Neural progenitor cell (in vitro differentiated cells): ENCODE results near the gene DBR1. TPM values are rescaled to one million over a fixed set of nuclear protein-coding genes. Genes with fewer than 3 reads are reported as not detected.

Source experiments
- DNase-seq: peaks from one replicate; pipeline ENCODE4 v3.0.0-alpha.2; 2016; ENCODE audit warnings: low spot score
- H2AFZ ChIP-seq: fragments of 200-600 bp; sonication (generic); replicated peaks from 2 replicates; pipeline ENCODE4 v1.6.1; 2016; ENCODE audit warnings: antibody characterized with exemption
- H3F3A ChIP-seq: fragments of 200-600 bp; sonication (generic); 2 replicates; pipeline ENCODE4 v1.6.1; 2016; ENCODE audit warnings: antibody characterized with exemption, low read depth
- H3K27ac ChIP-seq: fragments of 200-600 bp; sonication (generic); 2 replicates; pipeline ENCODE4 v1.5.1; 2016; ENCODE audit warnings: mild to moderate bottlenecking
- H3K27me3 ChIP-seq: fragments of 200-600 bp; sonication (generic); 2 replicates; pipeline ENCODE4 v1.6.1; 2016; ENCODE audit warnings: mild to moderate bottlenecking, moderate library complexity
- H3K36me3 ChIP-seq: fragments of 200-600 bp; sonication (generic); 2 replicates; pipeline ENCODE4 v1.5.1; 2016
- H3K4me1 ChIP-seq: fragments of 200-600 bp; sonication (generic); 2 replicates; pipeline ENCODE4 v1.6.1; 2016; ENCODE audit warnings: mixed run types
- H3K4me2 ChIP-seq: fragments of 200-600 bp; sonication (generic); 2 replicates; pipeline ENCODE4 v1.6.1; 2016
- H3K4me3 ChIP-seq: fragments of 200-600 bp; sonication (generic); 2 replicates; pipeline ENCODE4 v1.5.1; 2016
- H3K79me2 ChIP-seq: fragments of 200-600 bp; sonication (generic); 2 replicates; pipeline ENCODE4 v1.6.1; 2016; ENCODE audit warnings: low read depth
- H3K9ac ChIP-seq: fragments of 200-600 bp; sonication (generic); 2 replicates; pipeline ENCODE4 v1.6.1; 2016
- H3K9me3 ChIP-seq: fragments of 200-600 bp; sonication (generic); 2 replicates; pipeline ENCODE4 v1.5.1; 2016; ENCODE audit warnings: low read depth
- H4K20me1 ChIP-seq: fragments of 200-600 bp; sonication (generic); 2 replicates; pipeline ENCODE4 v1.6.1; 2016; ENCODE audit warnings: low read depth
- H3K27ac Mint-ChIP-seq: 3 replicates; pipeline ENCODE4 v1.8.0; 2021; ENCODE audit warnings: mixed read lengths
- H3K27me3 Mint-ChIP-seq: 2 replicates; pipeline ENCODE4 v1.8.0; 2022; ENCODE audit warnings: low read depth, mild to moderate bottlenecking, inconsistent platforms, moderate library complexity, mixed read lengths; ENCODE audit not compliant: insufficient read depth
- H3K36me3 Mint-ChIP-seq: 3 replicates; pipeline ENCODE4 v1.8.0; 2021; ENCODE audit warnings: mixed read lengths
- H3K4me1 Mint-ChIP-seq: 3 replicates; pipeline ENCODE4 v1.8.0; 2021; ENCODE audit warnings: mixed read lengths
- H3K4me3 Mint-ChIP-seq: 3 replicates; pipeline ENCODE4 v1.8.0; 2021; ENCODE audit warnings: mild to moderate bottlenecking, moderate library complexity, mixed read lengths
- H3K9me3 Mint-ChIP-seq: 3 replicates; pipeline ENCODE4 v1.8.0; 2020; ENCODE audit warnings: mixed read lengths
- CTCF ChIP-seq: fragments of 200-600 bp; sonication (generic); IDR thresholded peaks from 2 replicates; pipeline ENCODE4 v1.5.1; 2017; ENCODE audit warnings: antibody characterized with exemption, mild to moderate bottlenecking
- EZH2 ChIP-seq: fragments of 200-600 bp; sonication (generic); IDR thresholded peaks from 2 replicates; pipeline ENCODE4 v1.6.1; 2017; ENCODE audit warnings: antibody characterized with exemption, mild to moderate bottlenecking, moderate library complexity
- EZH2phosphoT487 ChIP-seq: fragments of 200-600 bp; sonication (generic); IDR thresholded peaks from 2 replicates; pipeline ENCODE4 v1.6.1; 2017; ENCODE audit warnings: antibody characterized with exemption
- total RNA-seq: library from RNA; depleted of rRNA; stranded (reverse); fragments of >200 nt; gene quantifications from 2 replicates; pipeline ENCODE4 v1.2.3, GENCODE V29; 2015; ENCODE audit warnings: low replicate concordance

DBR1 gene
- total RNA-seq, 1 donor from 2014 or later = 32.1 TPM

- H3K79me2 ChIP-seq = peaks cover 100% of the 10 kb centered on the region
- H4K20me1 ChIP-seq = peaks cover 92% of the 10 kb centered on the region
- no peak for DNase-seq
- H3F3A ChIP-seq = peaks cover 10% of the 10 kb centered on the region
- Mint-ChIP-seq H3K27ac (no peak overlapping the region), H3K4me1 (no peaks in the 10 kb centered on the region), H3K9me3 (no peaks in the 10 kb centered on the region), H3K36me3 (peaks cover 16% of the 10 kb centered on the region), H3K27me3 (peaks cover 2% of the 10 kb centered on the region), H3K4me3 (no peak overlapping the region)
- H2AFZ ChIP-seq = no peak overlapping the region
- no peaks in the 10 kb centered on the region for H3K4me1 ChIP-seq
- no peak overlapping the region for H3K4me3 ChIP-seq
- no peak overlapping the region for H3K4me2 ChIP-seq
- H3K27me3 ChIP-seq = no peaks in the 10 kb centered on the region
- H3K36me3 ChIP-seq = no peaks in the 10 kb centered on the region
- H3K27ac ChIP-seq = no peak overlapping the region
- H3K9ac ChIP-seq = no peak overlapping the region
- H3K9me3 ChIP-seq = no peaks in the 10 kb centered on the region
- TF ChIP-seq EZH2 = no peak
These were observed 22.8 kb upstream of the DBR1 start for GRCh38 chr3:138197524-138197923.

GRCh38 chr3:138197058-138197457, 22.3 kb upstream of the DBR1 start:
- TF ChIP-seq EZH2phosphoT487 (no peak), CTCF (no peak), EZH2 (no peak)
- no peak overlapping the region for H3K4me3 ChIP-seq
- H3K9ac ChIP-seq = no peak overlapping the region
- peaks cover 87% of the 10 kb centered on the region for H4K20me1 ChIP-seq
- no peak overlapping the region for H3K4me2 ChIP-seq
- Mint-ChIP-seq H3K9me3 (no peaks in the 10 kb centered on the region), H3K27me3 (peaks cover 2% of the 10 kb centered on the region), H3K36me3 (peaks cover 18% of the 10 kb centered on the region), H3K4me3 (no peak overlapping the region), H3K27ac (no peak overlapping the region), H3K4me1 (no peaks in the 10 kb centered on the region)
- H3F3A ChIP-seq = peaks cover 10% of the 10 kb centered on the region
- H3K27me3 ChIP-seq = no peaks in the 10 kb centered on the region
- no peaks in the 10 kb centered on the region for H3K9me3 ChIP-seq
- no peaks in the 10 kb centered on the region for H3K36me3 ChIP-seq
- DNase-seq = peak; percentile 44
- no peak overlapping the region for H3K27ac ChIP-seq
- H2AFZ ChIP-seq = no peak overlapping the region
- H3K79me2 ChIP-seq = peaks cover 100% of the 10 kb centered on the region
- no peaks in the 10 kb centered on the region for H3K4me1 ChIP-seq

- Histone ChIP-seq H3K27ac (no peak overlapping the region), H3K4me3 (no peak overlapping the region), H3K36me3 (no peaks in the 10 kb centered on the region), H3F3A (peaks cover 10% of the 10 kb centered on the region), H3K27me3 (no peaks in the 10 kb centered on the region), H4K20me1 (peaks cover 78% of the 10 kb centered on the region), H3K9me3 (no peaks in the 10 kb centered on the region), H2AFZ (no peak overlapping the region), H3K4me1 (no peaks in the 10 kb centered on the region), H3K4me2 (no peak overlapping the region), H3K9ac (no peak overlapping the region), H3K79me2 (peaks cover 100% of the 10 kb centered on the region)
- H3K4me3 Mint-ChIP-seq = no peak overlapping the region
- no peaks in the 10 kb centered on the region for H3K4me1 Mint-ChIP-seq
- H3K36me3 Mint-ChIP-seq = peaks cover 20% of the 10 kb centered on the region
- peaks cover 2% of the 10 kb centered on the region for H3K27me3 Mint-ChIP-seq
- no peak for DNase-seq
- no peak overlapping the region for H3K27ac Mint-ChIP-seq
- TF ChIP-seq CTCF (no peak), EZH2 (no peak), EZH2phosphoT487 (no peak)
- H3K9me3 Mint-ChIP-seq = no peaks in the 10 kb centered on the region
These were observed 21.3 kb upstream of the DBR1 start for GRCh38 chr3:138196023-138196422.

GRCh38 chr3:138195481-138195880, 20.8 kb upstream of the DBR1 start:
- peaks cover 72% of the 10 kb centered on the region for H4K20me1 ChIP-seq
- H3F3A ChIP-seq = peaks cover 10% of the 10 kb centered on the region
- no peak overlapping the region for H3K27ac ChIP-seq
- TF ChIP-seq CTCF (no peak), EZH2 (no peak), EZH2phosphoT487 (no peak)
- H3K9me3 Mint-ChIP-seq = no peaks in the 10 kb centered on the region
- H3K4me2 ChIP-seq = no peak overlapping the region
- no peak overlapping the region for H3K27ac Mint-ChIP-seq
- no peaks in the 10 kb centered on the region for H3K36me3 ChIP-seq
- peaks cover 100% of the 10 kb centered on the region for H3K79me2 ChIP-seq
- H3K27me3 ChIP-seq = no peaks in the 10 kb centered on the region
- H2AFZ ChIP-seq = no peak overlapping the region
- no peaks in the 10 kb centered on the region for H3K9me3 ChIP-seq
- no peaks in the 10 kb centered on the region for H3K4me1 ChIP-seq
- H3K4me3 Mint-ChIP-seq = no peak overlapping the region
- no peak for DNase-seq
- H3K27me3 Mint-ChIP-seq = peaks cover 2% of the 10 kb centered on the region
- peaks cover 24% of the 10 kb centered on the region for H3K36me3 Mint-ChIP-seq
- no peaks in the 10 kb centered on the region for H3K4me1 Mint-ChIP-seq
- no peak overlapping the region for H3K4me3 ChIP-seq
- H3K9ac ChIP-seq = no peak overlapping the region
